K562 (cell line): ENCODE results near the gene CFAP53. TPM values are rescaled to one million over a fixed set of nuclear protein-coding genes. Genes with fewer than 3 reads are reported as not detected.

Experiments used
- ATAC-seq: fragments of 200-7000 bp; cut with Tn5 transposase; 3 replicates; pipeline ENCODE4 v1.9.1; 2020; ENCODE audit warnings: moderate library complexity
- BruUV-seq: library from RNA; stranded (reverse); fragments of 400-500 nt; replicated peaks from 2 replicates; lab custom pipeline; 2021; lab: Mats Ljungman, UMichigan
- CTCF ChIA-PET: fragments of 300-600 bp; formaldehyde crosslinking; extraction: SDS; loops from one replicate; lab custom pipeline; 2021; ENCODE audit warnings: low intra/inter-chr PET ratio; lab: Yijun Ruan, JAX
- POLR2A ChIA-PET: fragments of 300-600, 350-650 bp; sonication (Branson Sonifier 250); formaldehyde crosslinking; extraction: SDS; loops from one replicate; lab custom pipeline; 2021; ENCODE audit warnings: antibody characterized with exemption, inconsistent platforms; lab: Yijun Ruan, JAX
- DNase-seq, 4 experiments: peaks; one replicate each; pipeline versions ENCODE4 v3.0.0 to v3.0.0-alpha.2; 2011 to 2018; ENCODE audit warnings: low spot score in 3 of 4, mixed read lengths in 3 of 4; ENCODE audit errors: extremely low read depth in 1 of 4
- FAIRE-seq: peaks from 2 replicates; lab custom pipeline; 2011; peaks lifted over from hg19 to GRCh38; lab: Jason Lieb, UNC
- H2AFZ ChIP-seq: 2 replicates; pipeline ENCODE4 v1.6.0; 2011; ENCODE audit warnings: low read depth, low read length, control low read depth, inconsistent platforms
- H3K27ac ChIP-seq: fragments of 200-600 bp; 3 replicates; pipeline ENCODE4 v1.8.0; 2011; ENCODE audit warnings: low read depth, mild to moderate bottlenecking, control low read depth, inconsistent platforms, low read length, moderate library complexity, mixed read lengths; ENCODE audit errors: extremely low read depth
- H3K27me3 ChIP-seq, 2 experiments: fragments of 300-600 bp in 1 of 2; 2 replicates in 1 of 2; 3 replicates in 1 of 2; pipeline versions ENCODE4 v1.6.0 to v1.8.0; 2011; ENCODE audit warnings: inconsistent platforms in 2 of 2, low read length in 2 of 2, mild to moderate bottlenecking in 1 of 2, mixed read lengths in 1 of 2, moderate library complexity in 1 of 2; ENCODE audit not compliant: control insufficient read depth in 2 of 2, insufficient read depth in 2 of 2
- H3K36me3 ChIP-seq: fragments of 300-600 bp; 3 replicates; pipeline ENCODE4 v1.8.0; 2011; ENCODE audit warnings: mild to moderate bottlenecking, low read length, inconsistent platforms; ENCODE audit not compliant: control insufficient read depth, insufficient read depth
- H3K4me1 ChIP-seq, 2 experiments: fragments of 200-600 bp in 1 of 2; replicated peaks in 1 of 2; 2 replicates in 1 of 2; 3 replicates in 1 of 2; pipeline versions ENCODE4 v1.5.1 to v1.8.0; 2011; ENCODE audit warnings: inconsistent platforms in 2 of 2, low read length in 2 of 2, mild to moderate bottlenecking in 1 of 2, mixed read lengths in 1 of 2, moderate library complexity in 1 of 2; ENCODE audit not compliant: control insufficient read depth in 2 of 2, insufficient read depth in 2 of 2
- H3K4me2 ChIP-seq: 2 replicates; pipeline ENCODE4 v1.6.1; 2011; ENCODE audit warnings: low read length, control low read depth, inconsistent platforms, mixed read lengths; ENCODE audit not compliant: insufficient read depth
- H3K4me3 ChIP-seq: fragments of 200-600 bp; sonication (generic), shearing (Covaris generic); 2 replicates; pipeline ENCODE4 v1.5.1; 2016; ENCODE audit warnings: control low read depth, inconsistent platforms
- H3K79me2 ChIP-seq: fragments of 200-600 bp; 3 replicates; pipeline ENCODE4 v1.8.0; 2011; ENCODE audit warnings: low read length, inconsistent platforms; ENCODE audit not compliant: control insufficient read depth, insufficient read depth
- H3K9ac ChIP-seq, 2 experiments: 2 replicates each; pipeline versions ENCODE4 v1.6.0 to v1.6.1; 2011; ENCODE audit warnings: low read depth in 2 of 2, low read length in 2 of 2, control low read depth in 1 of 2, inconsistent platforms in 1 of 2, mild to moderate bottlenecking in 1 of 2, mixed read lengths in 1 of 2; ENCODE audit not compliant: insufficient read depth in 1 of 2
- H3K9me1 ChIP-seq: one replicate; pipeline ENCODE4 v1.6.0; 2011; ENCODE audit warnings: inconsistent platforms, mild to moderate bottlenecking, low read length, moderate library complexity; ENCODE audit not compliant: control insufficient read depth, insufficient read depth
- H3K9me3 ChIP-seq: replicated peaks from 2 replicates; pipeline ENCODE4 v1.5.1; 2011; ENCODE audit warnings: low read depth, low read length, inconsistent platforms; ENCODE audit not compliant: control insufficient read depth, insufficient read depth
- H4K20me1 ChIP-seq: replicated peaks from 2 replicates; pipeline ENCODE4 v1.6.1; 2011; ENCODE audit warnings: low read length, inconsistent platforms, mixed read lengths; ENCODE audit not compliant: control insufficient read depth, insufficient read depth
- RBFOX2 ChIP-seq: fragments of 200-400 bp; formaldehyde crosslinking; IDR thresholded peaks from 2 replicates; pipeline ENCODE4 v1.6.1; 2017; ENCODE audit warnings: low read depth, mild to moderate bottlenecking, low read length, moderate library complexity
- WGBS: fragments of 100-300 bp; shearing (Covaris generic); methylation state at CpG from one replicate; pipeline ENCODE4 v1.1.6; 2016; ENCODE audit warnings: low coverage, mixed read lengths; ENCODE audit not compliant: insufficient coverage; ENCODE audit errors: missing lambda C conversion rate; 5-methylcytosine and 5-hydroxymethylcytosine counted together
- in situ Hi-C: fragments of 300-500 bp; cut with MboI; formaldehyde crosslinking; loops from 4 replicates; pipeline ENCODE4 v1.15.0; 2018; ENCODE audit warnings: inconsistent platforms, mixed read lengths
- intact Hi-C: fragments of 100-400 bp; cut with micrococcal nuclease; formaldehyde crosslinking; loops from 2 replicates; pipeline ENCODE4 v1.14.2; 2022
- polyA plus RNA-seq, 8 experiments: library from polyadenylated mRNA; depleted of rRNA in 4 of 8; stranded (reverse) in 5 of 8; unstranded in 3 of 8; fragments of >200 nt; fragmentation: Nextera tagmentation in 2 of 8; fragmentation: Illumina TruSeq in 1 of 8; extraction: Ambion mirVana in 2 of 8; extraction: Trizol in 1 of 8; gene quantifications; 2 replicates each; pipeline versions ENCODE4 v1.2.1 to v1.2.3, GENCODE V29; 2011 to 2014; ENCODE audit warnings: inconsistent platforms in 1 of 8, missing spikeins in 1 of 8
- total RNA-seq, 7 experiments: library from RNA; depleted of rRNA in 6 of 7; stranded (reverse); fragments of >200 nt in 6 of 7; fragmentation: Illumina TruSeq in 2 of 7; extraction: Trizol in 2 of 7; gene quantifications; 2 replicates each; pipeline versions ENCODE4 v1.2.1 to v1.2.3, GENCODE V29; 2011 to 2021; ENCODE audit warnings: low replicate concordance in 1 of 7
- TF ChIP-seq, protein P1 (sequence below): fragments of 450-650 bp; IDR thresholded peaks from 2 replicates; pipeline ENCODE4 v1.6.1; 2016; ENCODE audit warnings: mild to moderate bottlenecking

Gene CFAP53
- total and polyA plus RNA-seq, 9 of the 15 experiments (the other 6 are each of a cell fraction or from before 2014, with no cell fraction given): 0.21 to 1.9 (median 1.2) TPM

DNA sequence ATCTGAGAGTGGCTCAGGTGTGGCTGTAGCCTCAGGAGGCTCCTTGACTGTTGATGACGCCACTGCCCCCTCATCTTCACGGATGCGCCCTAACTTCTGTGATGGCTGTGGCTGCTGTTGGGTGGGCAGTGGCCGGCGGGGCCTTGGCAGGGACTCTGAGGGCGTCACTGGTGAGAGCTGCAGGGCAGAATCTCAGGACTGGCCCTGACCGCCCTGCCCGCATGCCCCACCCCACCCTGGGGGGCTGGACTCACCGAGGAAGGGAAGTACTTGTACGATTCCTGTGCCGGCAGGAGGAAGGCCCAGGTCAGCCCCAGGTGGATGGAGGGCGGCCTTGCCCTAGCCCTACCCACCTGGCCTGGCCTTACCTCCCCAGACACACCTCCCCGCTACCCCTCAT is 18.8 kb upstream of the CFAP53 start:
- POLR2A ChIA-PET: no interaction called here
- TF ChIP-seq, protein P1, sequence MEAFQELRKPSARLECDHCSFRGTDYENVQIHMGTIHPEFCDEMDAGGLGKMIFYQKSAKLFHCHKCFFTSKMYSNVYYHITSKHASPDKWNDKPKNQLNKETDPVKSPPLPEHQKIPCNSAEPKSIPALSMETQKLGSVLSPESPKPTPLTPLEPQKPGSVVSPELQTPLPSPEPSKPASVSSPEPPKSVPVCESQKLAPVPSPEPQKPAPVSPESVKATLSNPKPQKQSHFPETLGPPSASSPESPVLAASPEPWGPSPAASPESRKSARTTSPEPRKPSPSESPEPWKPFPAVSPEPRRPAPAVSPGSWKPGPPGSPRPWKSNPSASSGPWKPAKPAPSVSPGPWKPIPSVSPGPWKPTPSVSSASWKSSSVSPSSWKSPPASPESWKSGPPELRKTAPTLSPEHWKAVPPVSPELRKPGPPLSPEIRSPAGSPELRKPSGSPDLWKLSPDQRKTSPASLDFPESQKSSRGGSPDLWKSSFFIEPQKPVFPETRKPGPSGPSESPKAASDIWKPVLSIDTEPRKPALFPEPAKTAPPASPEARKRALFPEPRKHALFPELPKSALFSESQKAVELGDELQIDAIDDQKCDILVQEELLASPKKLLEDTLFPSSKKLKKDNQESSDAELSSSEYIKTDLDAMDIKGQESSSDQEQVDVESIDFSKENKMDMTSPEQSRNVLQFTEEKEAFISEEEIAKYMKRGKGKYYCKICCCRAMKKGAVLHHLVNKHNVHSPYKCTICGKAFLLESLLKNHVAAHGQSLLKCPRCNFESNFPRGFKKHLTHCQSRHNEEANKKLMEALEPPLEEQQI: no peak
- TF ChIP-seq RBFOX2: peak; percentile 13; the same call in 1 of the 2 replicates
- Histone ChIP-seq H2AFZ (no peak overlapping the region), H3K27ac (no peak overlapping the region), H3K4me1 (peaks cover 3 to 39% of the 10 kb centered on the region in 2 experiments; a peak in 3 of 5 replicates), H3K36me3 (peaks cover 47% of the 10 kb centered on the region; the same call in 2 of the 3 replicates), H3K79me2 (peaks cover 30% of the 10 kb centered on the region), H3K4me2 (no peak overlapping the region), H3K9ac (no peak overlapping the region), H3K9me1 (no peaks in the 10 kb centered on the region), H3K9me3 (no peaks in the 10 kb centered on the region), H3K27me3 (no peaks in the 10 kb centered on the region), H4K20me1 (peaks cover 2% of the 10 kb centered on the region; the same call in 1 of the 2 replicates), H3K4me3 (no peak overlapping the region)
- DNase-seq (no peak), FAIRE-seq (no peak), ATAC-seq (no peak)
- 97% methylated on average over 6 of the region's 13 CpGs for WGBS
- intact Hi-C loops (loop anchor here (5.0 kb wide), 1 partner anchor 142 kb away; no protein-coding TSS in a partner anchor), in situ Hi-C loops (no loop called here)
- no TSS peak for BruUV-seq
- CTCF ChIA-PET: no interaction called here
